WTC11 (cell line): ENCODE measurements around the gene IL17RE. TPM values are rescaled to one million over a fixed set of nuclear protein-coding genes. Genes with fewer than 3 reads are reported as not detected.

ENCODE experiments used
- ATF1 ChIP-seq: sonication (generic); formaldehyde crosslinking; IDR thresholded peaks from 2 replicates; pipeline ENCODE4 v1.8.1; 2023; ENCODE audit warnings: mild to moderate bottlenecking, moderate library complexity, missing genetic modification reagents
- CTCF ChIP-seq: fragments of 200-600 bp; IDR thresholded peaks from 2 replicates; pipeline ENCODE4 v1.8.0; 2022; ENCODE audit warnings: antibody characterized with exemption
- FOXP4 ChIP-seq: sonication (generic); formaldehyde crosslinking; IDR thresholded peaks from 2 replicates; pipeline ENCODE4 v1.8.0; 2022; ENCODE audit warnings: mild to moderate bottlenecking, missing genetic modification reagents
- IRF2 ChIP-seq: sonication (generic); formaldehyde crosslinking; IDR thresholded peaks from 2 replicates; pipeline ENCODE4 v1.8.0; 2022; ENCODE audit warnings: low read depth, missing genetic modification reagents, borderline replicate concordance
- JUN ChIP-seq: sonication (generic); formaldehyde crosslinking; IDR thresholded peaks from 2 replicates; pipeline ENCODE4 v1.8.0; 2023; ENCODE audit warnings: mild to moderate bottlenecking, missing genetic modification reagents
- MAX ChIP-seq: sonication (generic); formaldehyde crosslinking; IDR thresholded peaks from 2 replicates; pipeline ENCODE4 v1.8.0; 2022; ENCODE audit warnings: mild to moderate bottlenecking, missing genetic modification reagents
- NFE2L1 ChIP-seq: sonication (generic); formaldehyde crosslinking; IDR thresholded peaks from 2 replicates; pipeline ENCODE4 v1.8.1; 2023; ENCODE audit warnings: missing genetic modification reagents
- PRRX2 ChIP-seq: fragments of 250-450 bp; sonication (Bioruptor Pico); IDR thresholded peaks from 2 replicates; pipeline ENCODE4 v1.8.0; 2021; ENCODE audit warnings: mild to moderate bottlenecking
- TEAD1 ChIP-seq: sonication (generic); formaldehyde crosslinking; IDR thresholded peaks from 2 replicates; pipeline ENCODE4 v1.8.0; 2022; ENCODE audit warnings: mild to moderate bottlenecking, missing genetic modification reagents
- TEAD4 ChIP-seq: sonication (generic); formaldehyde crosslinking; IDR thresholded peaks from 2 replicates; pipeline ENCODE4 v1.8.0; 2022; ENCODE audit warnings: mild to moderate bottlenecking, missing genetic modification reagents
- USF1 ChIP-seq: sonication (generic); formaldehyde crosslinking; IDR thresholded peaks from 2 replicates; pipeline ENCODE4 v1.8.0; 2022; ENCODE audit warnings: mild to moderate bottlenecking, missing genetic modification reagents
- ZNF121 ChIP-seq: sonication (generic); formaldehyde crosslinking; IDR thresholded peaks from 2 replicates; pipeline ENCODE4 v1.8.0; 2023; ENCODE audit warnings: missing genetic modification reagents
- ZNF232 ChIP-seq: sonication (generic); formaldehyde crosslinking; IDR thresholded peaks from 2 replicates; pipeline ENCODE4 v1.8.0; 2022; ENCODE audit warnings: mild to moderate bottlenecking, missing genetic modification reagents
- ZNF263 ChIP-seq: sonication (generic); formaldehyde crosslinking; IDR thresholded peaks from 2 replicates; pipeline ENCODE4 v1.8.1; 2022; ENCODE audit warnings: low read depth, mild to moderate bottlenecking, moderate library complexity, missing genetic modification reagents
- ZNF281 ChIP-seq: sonication (generic); formaldehyde crosslinking; IDR thresholded peaks from 2 replicates; pipeline ENCODE4 v1.8.0; 2023; ENCODE audit warnings: mild to moderate bottlenecking, missing genetic modification reagents
- ZNF317 ChIP-seq: sonication (generic); formaldehyde crosslinking; IDR thresholded peaks from 2 replicates; pipeline ENCODE4 v1.8.1; 2023; ENCODE audit warnings: low read depth, mild to moderate bottlenecking, moderate library complexity, missing genetic modification reagents, borderline replicate concordance
- ZNF532 ChIP-seq: fragments of 250-450 bp; sonication (Bioruptor Pico); IDR thresholded peaks from 2 replicates; pipeline ENCODE4 v1.9.0; 2021; ENCODE audit warnings: mild to moderate bottlenecking, borderline replicate concordance
- ZNF671 ChIP-seq: fragments of 250-450 bp; sonication (Bioruptor Pico); IDR thresholded peaks from 2 replicates; pipeline ENCODE4 v1.8.0; 2021; ENCODE audit warnings: mild to moderate bottlenecking
- total RNA-seq: library from RNA; stranded (reverse); gene quantifications from 3 replicates; pipeline ENCODE4 v1.2.3, GENCODE V29; 2021

Gene IL17RE
- total RNA-seq, 1 experiment from 2014 or later = 4.2 TPM

GRCh38 chr3:9932843-9933560 lies 30.4 kb downstream of the IL17RE start (continued):
- no peak for TF ChIP-seq PRRX2
- TF ChIP-seq TEAD1 = peak; percentile 48; the same call in 1 of the 2 replicates
- TF ChIP-seq ZNF232 (CRISPR knock-in tag) = 0 out of 2 replicates have a peak, but pooled peaks have one; percentile 44
- TF ChIP-seq ZNF532 (CRISPR knock-in tag) = no peak
- peak; percentile 33 for TF ChIP-seq CTCF
- TF ChIP-seq ZNF263 (CRISPR knock-in tag) = peak; percentile 30; the same call in 1 of the 2 replicates
- peak; percentile 67 for TF ChIP-seq JUN (CRISPR knock-in tag)
- TF ChIP-seq NFE2L1 (CRISPR knock-in tag) = no peak
- TF ChIP-seq TEAD4 (CRISPR knock-in tag) = peak; percentile 68; the same call in 1 of the 2 replicates
- no peak; the same call in 1 of the 2 replicates for TF ChIP-seq USF1 (CRISPR knock-in tag)
- TF ChIP-seq ATF1 = no peak
- peak; percentile 88; the same call in 1 of the 2 replicates for TF ChIP-seq MAX (CRISPR knock-in tag)
- TF ChIP-seq ZNF281 (CRISPR knock-in tag) = no peak
- TF ChIP-seq FOXP4 (CRISPR knock-in tag) = peak; percentile 83
- no peak for TF ChIP-seq IRF2 (CRISPR knock-in tag)
- TF ChIP-seq ZNF121 (CRISPR knock-in tag) = 0 out of 2 replicates have a peak, but pooled peaks have one; percentile 43
- peak; percentile 33; the same call in 1 of the 2 replicates for TF ChIP-seq ZNF317 (CRISPR knock-in tag)
- no peak for TF ChIP-seq ZNF671 (CRISPR knock-in tag)
